GM12878 (cell line): ENCODE data around the gene ATP2C1. TPM values are rescaled to one million over a fixed set of nuclear protein-coding genes. Genes with fewer than 3 reads are reported as not detected.

Experiments used
- ATAC-seq: fragments of 200-7000 bp; cut with Tn5 transposase; 3 replicates; pipeline ENCODE4 v1.9.1; 2020; ENCODE audit warnings: mild to moderate bottlenecking, moderate library complexity
- BruUV-seq: library from RNA; stranded (reverse); fragments of 400-500 nt; replicated peaks from 2 replicates; lab custom pipeline; 2021; lab: Mats Ljungman, UMichigan
- CTCF ChIA-PET: fragments of 300-600 bp; sonication (Branson Sonifier 250); formaldehyde crosslinking; extraction: SDS; loops from one replicate; lab custom pipeline; 2021; ENCODE audit warnings: inconsistent platforms; lab: Yijun Ruan, JAX
- POLR2A ChIA-PET: fragments of 350-600 bp; formaldehyde crosslinking; extraction: SDS; loops from one replicate; lab custom pipeline; 2021; ENCODE audit warnings: inconsistent platforms; lab: Charles Lee
- RAD21 ChIA-PET: fragments of 300-600 bp; sonication (Branson Sonifier 250); formaldehyde crosslinking; loops from one replicate; lab custom pipeline; 2023; ENCODE audit warnings: antibody characterized with exemption; ENCODE audit not compliant: unreplicated experiment; lab: Charles Lee
- SMC1A ChIA-PET: fragments of 300-600 bp; sonication (Branson Sonifier 250); formaldehyde crosslinking; loops from one replicate; lab custom pipeline; 2023; ENCODE audit not compliant: unreplicated experiment, uncharacterized antibody; lab: Charles Lee
- DNase-seq: peaks from one replicate; pipeline ENCODE4 v3.0.0-alpha.2; 2011; ENCODE audit warnings: low read depth, low spot score
- FAIRE-seq: peaks from 3 replicates; lab custom pipeline; 2011; peaks lifted over from hg19 to GRCh38; lab: Jason Lieb, UNC
- H2AFZ ChIP-seq: 2 replicates; pipeline ENCODE4 v1.6.0; 2011; ENCODE audit warnings: low read depth, low read length, control low read depth; ENCODE audit not compliant: control insufficient read depth
- H3K27ac ChIP-seq: 2 replicates; pipeline ENCODE4 v1.5.1; 2011; ENCODE audit warnings: control low read depth; ENCODE audit not compliant: control insufficient read depth, insufficient read depth
- H3K27me3 ChIP-seq, 2 experiments: replicated peaks in 1 of 2; 2 replicates each; pipeline versions ENCODE4 v1.6.0 to v1.6.1; 2011; ENCODE audit warnings: low read length in 1 of 2; ENCODE audit not compliant: control insufficient read depth in 2 of 2, insufficient read depth in 2 of 2
- H3K36me3 ChIP-seq, 2 experiments: 2 replicates each; pipeline ENCODE4 v1.5.1; 2011; ENCODE audit warnings: low read length in 1 of 2; ENCODE audit not compliant: control insufficient read depth in 2 of 2, insufficient read depth in 2 of 2
- H3K4me1 ChIP-seq: 2 replicates; pipeline ENCODE4 v1.6.1; 2011; ENCODE audit warnings: mild to moderate bottlenecking, low read length, moderate library complexity, mixed read lengths; ENCODE audit not compliant: control insufficient read depth, insufficient read depth
- H3K4me2 ChIP-seq: 2 replicates; pipeline ENCODE4 v1.6.0; 2011; ENCODE audit warnings: control low read depth; ENCODE audit not compliant: control insufficient read depth, insufficient read depth
- H3K4me3 ChIP-seq: fragments of 200-600 bp; sonication (generic); 2 replicates; pipeline ENCODE4 v1.5.1; 2016
- H3K79me2 ChIP-seq: 2 replicates; pipeline ENCODE4 v1.6.0; 2011; ENCODE audit warnings: low read length; ENCODE audit not compliant: control insufficient read depth, insufficient read depth
- H3K9ac ChIP-seq: 2 replicates; pipeline ENCODE4 v1.8.0; 2011; ENCODE audit warnings: low read length, control low read depth, mixed read lengths; ENCODE audit not compliant: control insufficient read depth, insufficient read depth
- H3K9me3 ChIP-seq: replicated peaks from 3 replicates; pipeline ENCODE4 v1.5.1; 2011; ENCODE audit warnings: mild to moderate bottlenecking, low read length; ENCODE audit not compliant: control insufficient read depth, insufficient read depth
- H4K20me1 ChIP-seq: 2 replicates; pipeline ENCODE4 v1.6.0; 2011; ENCODE audit not compliant: control insufficient read depth, insufficient read depth
- CBX5 ChIP-seq: sonication (generic); IDR thresholded peaks from 2 replicates; pipeline ENCODE4 v1.6.1; 2016; ENCODE audit warnings: low read depth, moderate library complexity, mild to moderate bottlenecking, inconsistent platforms
- JUND ChIP-seq: IDR thresholded peaks from 2 replicates; pipeline ENCODE4 v1.6.1; 2012; ENCODE audit warnings: low read depth, mild to moderate bottlenecking, low read length, improper control_type of control experiment, moderate library complexity
- SKIL ChIP-seq: fragments of 450-650 bp; IDR thresholded peaks from 2 replicates; pipeline ENCODE4 v1.6.1; 2017; ENCODE audit warnings: mild to moderate bottlenecking, low read depth, inconsistent platforms; ENCODE audit not compliant: poor library complexity, severe bottlenecking
- SUPT20H ChIP-seq: IDR thresholded peaks from 2 replicates; pipeline ENCODE4 v1.6.1; 2011; ENCODE audit warnings: low read depth, mild to moderate bottlenecking, low read length, moderate library complexity, borderline replicate concordance; ENCODE audit not compliant: control insufficient read depth
- WGBS: methylation state at CpG from one replicate; pipeline ENCODE4 v1.1.6; 2016; ENCODE audit warnings: low lambda C conversion rate; ENCODE audit not compliant: insufficient replicate concordance, insufficient coverage; ENCODE audit errors: missing lambda C conversion rate; 5-methylcytosine and 5-hydroxymethylcytosine counted together
- in situ Hi-C: fragments of 300-500 bp; cut with MboI; formaldehyde crosslinking; loops from 9 replicates; pipeline ENCODE4 v1.14.3; 2018; ENCODE audit warnings: mixed read lengths
- intact Hi-C: fragments of 100-400 bp; cut with micrococcal nuclease; formaldehyde crosslinking; loops from one replicate; pipeline ENCODE4 v1.14.2; 2022; ENCODE audit not compliant: unreplicated experiment
- polyA plus RNA-seq, 11 experiments: library from polyadenylated mRNA; depleted of rRNA in 4 of 11; unstranded in 6 of 11; stranded (reverse) in 5 of 11; fragments of >200 nt; fragmentation: Nextera tagmentation in 4 of 11; fragmentation: Illumina TruSeq in 1 of 11; extraction: Ambion mirVana in 4 of 11; extraction: Trizol in 1 of 11; gene quantifications; 1 replicate in 1 of 11; 2 replicates in 10 of 11; pipeline versions ENCODE4 v1.2.1 to v1.2.3, GENCODE V29; 2011 to 2016; ENCODE audit warnings: inconsistent platforms in 2 of 11, missing spikeins in 2 of 11, low read depth in 1 of 11
- total RNA-seq, 4 experiments: library from RNA; depleted of rRNA in 3 of 4; stranded (reverse); fragments of >200 nt in 3 of 4; fragmentation: Illumina TruSeq in 1 of 4; extraction: Trizol in 1 of 4; gene quantifications; 2 replicates each; pipeline versions ENCODE4 v1.2.1 to v1.2.3, GENCODE V29; 2013 to 2021

ATP2C1 gene
- total and polyA plus RNA-seq, 10 of the 15 experiments (the other 5 are each of a cell fraction or from before 2014, with no cell fraction given) = 20.6 to 116 (median 55.1) TPM

- no peak for FAIRE-seq
- no peaks in the 10 kb centered on the region for H3K4me1 ChIP-seq
- ChIA-PET POLR2A (no interaction called here), RAD21 (interaction anchor here (0.8 kb wide), 1 partner anchor 116 kb away, joined by 3 read pairs; no protein-coding TSS in a partner anchor), SMC1A (interaction anchor here (0.9 kb wide), 1 partner anchor 16 kb away, joined by 3 read pairs; no protein-coding TSS in a partner anchor), CTCF (no interaction called here)
- 25% methylated on average over 2 of the region's 2 CpGs for WGBS
- H3K9me3 ChIP-seq = peaks cover 2% of the 10 kb centered on the region
- H3K79me2 ChIP-seq = no peaks in the 10 kb centered on the region; the same call in 1 of the 2 replicates
- no TSS peak for BruUV-seq
- no peak for ATAC-seq
- H3K27ac ChIP-seq = no peak overlapping the region
- no peak for DNase-seq
- no peak overlapping the region for H2AFZ ChIP-seq
- no peak overlapping the region for H3K9ac ChIP-seq
- H4K20me1 ChIP-seq = no peaks in the 10 kb centered on the region
- no peaks in the 10 kb centered on the region for H3K27me3 ChIP-seq
- TF ChIP-seq SUPT20H = no peak
- in situ Hi-C loops = no loop called here
- no peaks in the 10 kb centered on the region for H3K36me3 ChIP-seq
- intact Hi-C loops = no loop called here
- H3K4me2 ChIP-seq = no peak overlapping the region
- H3K4me3 ChIP-seq = no peak overlapping the region
Measured at GRCh38 chr3:130876594-130876993, 17.3 kb upstream of the ATP2C1 start.

- FAIRE-seq (no peak), ATAC-seq (no peak), DNase-seq (no peak)
- ChIA-PET RAD21 (no interaction called here), POLR2A (no interaction called here), CTCF (interaction anchor here (0.9 kb wide), 3 partner anchors 12 to 118 kb away, joined by 3 to 4 read pairs (median 3); partner anchors contain the start of gene ATP2C1), SMC1A (interaction anchor here (0.7 to 1.7 kb wide), 4 partner anchors 9 to 118 kb away, joined by 3 to 4 read pairs (median 3); no protein-coding TSS in a partner anchor)
- H2AFZ ChIP-seq = no peak overlapping the region
- no peaks in the 10 kb centered on the region for H3K4me1 ChIP-seq
- in situ Hi-C loops (no loop called here), intact Hi-C loops (no loop called here)
- no peak overlapping the region for H3K9ac ChIP-seq
- BruUV-seq = no TSS peak
- no peaks in the 10 kb centered on the region for H4K20me1 ChIP-seq
- H3K4me3 ChIP-seq = no peak overlapping the region
- H3K27me3 ChIP-seq = no peaks in the 10 kb centered on the region
- no peak overlapping the region for H3K27ac ChIP-seq
- no peak overlapping the region for H3K4me2 ChIP-seq
- no peaks in the 10 kb centered on the region; the same call in 1 of the 2 replicates for H3K79me2 ChIP-seq
- H3K9me3 ChIP-seq = peaks cover 2% of the 10 kb centered on the region
- no peaks in the 10 kb centered on the region for H3K36me3 ChIP-seq
- TF ChIP-seq SKIL (no peak), JUND (no peak), CBX5 (peak; percentile 79; the same call in 1 of the 2 replicates)
Measured at GRCh38 chr3:130878464-130878863, 15.4 kb upstream of the ATP2C1 start.
